Measurements from ENCODE around the gene INPPL1. TPM values are rescaled to one million over a fixed set of nuclear protein-coding genes. Genes with fewer than 3 reads are reported as not detected.
"Not testable (repeated sequence)": the region's sequence is repeated elsewhere in the genome, so short reads cannot be mapped to it uniquely, and the experiment has no call there.

The INPPL1 gene, protein sequence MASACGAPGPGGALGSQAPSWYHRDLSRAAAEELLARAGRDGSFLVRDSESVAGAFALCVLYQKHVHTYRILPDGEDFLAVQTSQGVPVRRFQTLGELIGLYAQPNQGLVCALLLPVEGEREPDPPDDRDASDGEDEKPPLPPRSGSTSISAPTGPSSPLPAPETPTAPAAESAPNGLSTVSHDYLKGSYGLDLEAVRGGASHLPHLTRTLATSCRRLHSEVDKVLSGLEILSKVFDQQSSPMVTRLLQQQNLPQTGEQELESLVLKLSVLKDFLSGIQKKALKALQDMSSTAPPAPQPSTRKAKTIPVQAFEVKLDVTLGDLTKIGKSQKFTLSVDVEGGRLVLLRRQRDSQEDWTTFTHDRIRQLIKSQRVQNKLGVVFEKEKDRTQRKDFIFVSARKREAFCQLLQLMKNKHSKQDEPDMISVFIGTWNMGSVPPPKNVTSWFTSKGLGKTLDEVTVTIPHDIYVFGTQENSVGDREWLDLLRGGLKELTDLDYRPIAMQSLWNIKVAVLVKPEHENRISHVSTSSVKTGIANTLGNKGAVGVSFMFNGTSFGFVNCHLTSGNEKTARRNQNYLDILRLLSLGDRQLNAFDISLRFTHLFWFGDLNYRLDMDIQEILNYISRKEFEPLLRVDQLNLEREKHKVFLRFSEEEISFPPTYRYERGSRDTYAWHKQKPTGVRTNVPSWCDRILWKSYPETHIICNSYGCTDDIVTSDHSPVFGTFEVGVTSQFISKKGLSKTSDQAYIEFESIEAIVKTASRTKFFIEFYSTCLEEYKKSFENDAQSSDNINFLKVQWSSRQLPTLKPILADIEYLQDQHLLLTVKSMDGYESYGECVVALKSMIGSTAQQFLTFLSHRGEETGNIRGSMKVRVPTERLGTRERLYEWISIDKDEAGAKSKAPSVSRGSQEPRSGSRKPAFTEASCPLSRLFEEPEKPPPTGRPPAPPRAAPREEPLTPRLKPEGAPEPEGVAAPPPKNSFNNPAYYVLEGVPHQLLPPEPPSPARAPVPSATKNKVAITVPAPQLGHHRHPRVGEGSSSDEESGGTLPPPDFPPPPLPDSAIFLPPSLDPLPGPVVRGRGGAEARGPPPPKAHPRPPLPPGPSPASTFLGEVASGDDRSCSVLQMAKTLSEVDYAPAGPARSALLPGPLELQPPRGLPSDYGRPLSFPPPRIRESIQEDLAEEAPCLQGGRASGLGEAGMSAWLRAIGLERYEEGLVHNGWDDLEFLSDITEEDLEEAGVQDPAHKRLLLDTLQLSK
- 31.3 and 41.0 TPM in 2 replicates for total RNA-seq

DNA sequence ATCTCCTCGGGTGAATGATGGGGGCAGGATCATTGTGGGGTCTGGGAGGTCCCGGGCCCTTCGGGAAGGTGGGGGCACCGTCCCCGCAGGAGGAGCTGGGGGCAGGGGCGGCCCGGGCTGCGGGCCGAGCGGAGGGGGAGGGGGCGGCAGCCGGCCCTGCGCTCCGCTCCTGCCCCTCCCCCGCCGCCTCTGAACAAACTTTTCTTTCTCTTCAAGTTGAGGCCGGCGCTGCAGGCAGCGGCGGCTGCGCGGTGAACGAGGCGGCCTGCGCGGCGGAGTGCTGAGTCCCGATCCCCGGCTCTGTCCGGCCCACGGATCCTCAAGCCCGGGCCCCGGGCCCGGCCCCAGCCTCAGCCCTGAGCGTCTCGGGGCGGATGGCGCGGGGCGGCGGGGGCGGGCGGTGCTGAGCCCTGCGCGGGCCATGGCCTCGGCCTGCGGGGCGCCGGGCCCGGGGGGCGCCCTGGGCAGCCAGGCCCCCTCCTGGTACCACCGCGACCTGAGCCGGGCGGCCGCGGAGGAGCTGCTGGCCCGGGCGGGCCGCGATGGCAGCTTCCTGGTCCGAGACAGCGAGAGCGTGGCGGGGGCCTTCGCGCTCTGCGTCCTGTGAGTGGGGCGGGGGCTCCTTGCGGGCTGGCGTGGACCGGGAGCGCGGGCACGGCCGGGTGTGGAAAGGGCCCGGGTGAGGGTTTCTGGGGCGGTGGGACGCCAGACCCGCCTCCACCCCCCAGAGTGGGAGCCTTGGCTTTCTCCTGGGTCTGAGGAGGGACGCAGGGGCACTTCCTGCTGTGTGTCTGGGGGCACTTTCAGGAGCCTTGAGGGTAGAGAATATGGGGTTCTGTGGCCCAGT, at the start of gene INPPL1:
INPPL1 (plus strand) TSS at position 204 of the 847 bp plus-strand sequence; CDS start at position 422, 218 bp downstream.
- DNase-seq (ENCODE audit: low read depth in 2 of 2): peak in 1 of 2 donors; percentile 41

- DNase-seq (ENCODE audit: low read depth in 2 of 2): no peak
These were observed 46.9 kb upstream of the INPPL1 start for GRCh38 chr11:72177656-72178055.

DNA sequence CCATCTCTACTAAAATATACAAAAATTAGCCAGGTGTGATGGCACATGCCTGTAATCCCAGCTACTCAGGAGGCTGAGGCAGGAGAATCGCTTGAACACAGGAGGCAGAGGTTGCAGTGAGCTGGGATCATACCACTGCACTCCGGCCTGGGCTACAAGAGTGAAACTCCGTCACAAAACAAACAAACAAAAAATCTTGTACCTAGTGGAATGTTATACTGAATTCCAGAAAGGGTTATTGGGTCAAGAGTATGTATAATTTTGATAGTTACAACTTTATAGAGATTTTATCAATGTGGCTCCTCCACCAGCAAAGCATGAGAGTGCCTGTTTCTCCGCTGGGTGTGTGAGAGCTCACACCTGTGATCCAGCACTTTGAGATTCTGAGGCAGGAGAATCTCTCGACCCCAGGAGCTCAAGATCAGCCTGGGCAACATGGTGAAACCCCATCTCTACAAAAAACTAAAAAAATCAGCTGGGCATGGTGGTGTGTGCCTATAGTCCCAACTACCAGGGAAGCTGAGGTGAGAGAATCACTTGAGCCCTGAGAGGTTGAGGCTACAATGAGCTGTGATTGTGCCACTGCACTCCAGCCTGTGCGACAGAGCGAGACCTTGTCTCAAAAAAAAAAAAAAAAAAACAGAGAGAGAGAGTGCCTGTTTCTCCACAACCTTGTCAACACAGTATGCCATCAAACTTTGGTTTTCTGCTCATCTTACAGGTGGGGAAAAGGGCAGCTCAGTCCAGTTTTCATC, 45.3 kb upstream of the INPPL1 start:
- DNase-seq (ENCODE audit: low read depth in 2 of 2): no peak

GRCh38 chr11:72179804-72180396, 44.7 kb upstream of the INPPL1 start:
- DNase-seq (ENCODE audit: low read depth in 2 of 2): no peak

- not testable (repeated sequence) for DNase-seq (ENCODE audit: low read depth in 2 of 2)
These were observed 43.5 kb upstream of the INPPL1 start for GRCh38 chr11:72180892-72181552.

DNA sequence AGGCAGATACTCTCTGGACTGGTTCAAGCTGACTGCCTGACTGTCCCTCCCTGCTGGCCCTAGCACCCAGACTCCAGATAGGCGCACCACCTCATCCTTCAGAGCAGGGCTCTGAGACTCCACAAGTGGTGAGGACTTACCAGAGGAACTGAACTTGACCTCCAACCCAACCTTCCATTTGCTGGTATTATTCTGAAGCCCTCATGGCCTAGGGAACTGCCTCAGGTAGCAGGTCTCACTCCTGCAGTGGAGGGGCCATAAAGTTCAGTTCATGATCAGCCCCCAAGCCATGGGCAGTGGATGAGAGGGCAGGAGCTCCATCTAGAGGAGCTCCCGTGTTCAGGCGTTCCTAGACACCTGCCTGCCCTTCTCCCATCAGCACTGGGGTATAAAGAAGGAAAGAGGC, 43.0 kb upstream of the INPPL1 start:
- peak in 1 of 2 donors; percentile 3 for DNase-seq (ENCODE audit: low read depth in 2 of 2)

DNA sequence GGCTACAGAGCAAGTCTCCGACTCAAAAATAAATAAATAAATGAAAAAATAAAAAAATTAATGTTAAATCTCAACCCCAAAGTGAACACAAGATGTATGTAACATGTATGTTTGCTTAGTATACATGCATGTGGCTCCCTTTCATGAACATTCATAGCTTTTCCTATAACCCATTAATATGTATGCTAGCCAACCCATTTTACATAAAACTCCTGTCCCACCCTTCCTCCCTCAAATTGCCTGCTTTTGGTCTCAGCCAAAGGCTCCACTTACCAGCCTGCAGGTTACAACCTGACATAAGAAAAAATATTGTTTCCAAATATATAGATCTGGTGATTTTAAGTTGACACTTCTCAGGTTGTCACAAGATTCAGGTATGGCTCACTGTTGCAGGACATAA, 36.3 kb upstream of the INPPL1 start:
- DNase-seq (ENCODE audit: low read depth in 2 of 2): no peak

DNA sequence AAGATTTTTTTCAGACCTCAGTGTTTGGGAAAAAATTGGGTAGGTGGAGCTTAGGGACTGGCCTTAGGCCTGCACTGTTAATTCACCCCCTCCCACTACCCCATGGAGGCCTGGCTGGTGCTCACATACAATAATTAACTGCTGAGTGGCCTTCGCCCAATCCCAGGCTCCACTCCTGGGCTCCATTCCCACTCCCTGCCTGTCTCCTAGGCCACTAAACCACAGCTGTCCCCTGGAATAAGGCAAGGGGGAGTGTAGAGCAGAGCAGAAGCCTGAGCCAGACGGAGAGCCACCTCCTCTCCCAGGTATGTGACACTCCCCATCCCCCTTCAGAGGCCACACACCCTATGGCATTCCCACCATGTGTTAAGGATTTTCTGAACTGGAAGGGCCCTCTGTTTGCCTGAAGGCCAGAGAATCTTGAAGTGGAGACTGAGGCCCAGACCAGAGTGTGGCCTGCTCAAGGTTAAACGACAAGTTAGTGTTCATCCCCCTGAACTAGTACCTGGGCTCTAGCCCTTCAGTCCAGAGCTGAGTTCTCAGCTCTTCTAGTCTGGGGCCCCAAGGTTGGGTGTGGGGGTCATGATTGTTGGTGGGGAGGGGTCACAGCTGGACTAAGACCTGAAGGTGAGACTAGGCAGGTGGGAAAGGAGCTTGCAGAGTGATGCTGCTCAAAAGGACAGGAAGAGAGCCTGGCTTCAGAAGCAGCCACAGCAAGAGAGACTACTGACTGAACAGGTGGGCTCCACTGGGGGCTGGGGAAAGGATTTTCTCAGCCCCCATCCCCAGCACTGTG, 34.9 kb upstream of the INPPL1 start:
- no peak for DNase-seq (ENCODE audit: low read depth in 2 of 2)

GRCh38 chr11:72190631-72191071, 33.9 kb upstream of the INPPL1 start:
- no peak for DNase-seq (ENCODE audit: low read depth in 2 of 2)

DNA sequence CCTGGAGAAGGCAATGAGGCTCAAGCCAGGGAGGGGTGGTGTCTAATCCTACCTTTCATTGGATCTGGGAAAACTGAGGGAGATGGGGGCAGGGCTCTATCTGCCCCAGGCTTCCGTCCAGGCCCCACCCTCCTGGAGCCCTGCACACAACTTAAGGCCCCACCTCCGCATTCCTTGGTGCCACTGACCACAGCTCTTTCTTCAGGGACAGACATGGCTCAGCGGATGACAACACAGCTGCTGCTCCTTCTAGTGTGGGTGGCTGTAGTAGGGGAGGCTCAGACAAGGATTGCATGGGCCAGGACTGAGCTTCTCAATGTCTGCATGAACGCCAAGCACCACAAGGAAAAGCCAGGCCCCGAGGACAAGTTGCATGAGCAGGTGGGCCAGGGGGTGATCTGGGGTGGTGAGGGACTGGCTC, 32.6 kb upstream of the INPPL1 start, which contains the start of gene FOLR1:
FOLR1 (plus strand) TSS at position 180 of the 421 bp plus-strand sequence; CDS start at position 214, 34 bp downstream.
- DNase-seq (ENCODE audit: low read depth in 2 of 2): no peak

DNA sequence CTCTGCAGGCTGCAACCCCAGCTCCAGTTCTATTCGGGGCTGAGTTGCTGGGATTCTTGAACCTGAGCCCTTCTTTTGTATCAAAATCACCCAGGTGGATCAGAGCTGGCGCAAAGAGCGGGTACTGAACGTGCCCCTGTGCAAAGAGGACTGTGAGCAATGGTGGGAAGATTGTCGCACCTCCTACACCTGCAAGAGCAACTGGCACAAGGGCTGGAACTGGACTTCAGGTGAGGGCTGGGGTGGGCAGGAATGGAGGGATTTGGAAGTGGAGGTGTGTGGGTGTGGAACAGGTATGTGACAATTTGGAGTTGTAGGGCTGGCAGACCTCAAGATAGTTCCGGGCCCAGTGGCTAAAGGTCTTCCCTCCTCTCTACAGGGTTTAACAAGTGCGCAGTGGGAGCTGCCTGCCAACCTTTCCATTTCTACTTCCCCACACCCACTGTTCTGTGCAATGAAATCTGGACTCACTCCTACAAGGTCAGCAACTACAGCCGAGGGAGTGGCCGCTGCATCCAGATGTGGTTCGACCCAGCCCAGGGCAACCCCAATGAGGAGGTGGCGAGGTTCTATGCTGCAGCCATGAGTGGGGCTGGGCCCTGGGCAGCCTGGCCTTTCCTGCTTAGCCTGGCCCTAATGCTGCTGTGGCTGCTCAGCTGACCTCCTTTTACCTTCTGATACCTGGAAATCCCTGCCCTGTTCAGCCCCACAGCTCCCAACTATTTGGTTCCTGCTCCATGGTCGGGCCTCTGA, 28.9 kb upstream of the INPPL1 start:
- DNase-seq (ENCODE audit: low read depth in 2 of 2): no peak

DNA sequence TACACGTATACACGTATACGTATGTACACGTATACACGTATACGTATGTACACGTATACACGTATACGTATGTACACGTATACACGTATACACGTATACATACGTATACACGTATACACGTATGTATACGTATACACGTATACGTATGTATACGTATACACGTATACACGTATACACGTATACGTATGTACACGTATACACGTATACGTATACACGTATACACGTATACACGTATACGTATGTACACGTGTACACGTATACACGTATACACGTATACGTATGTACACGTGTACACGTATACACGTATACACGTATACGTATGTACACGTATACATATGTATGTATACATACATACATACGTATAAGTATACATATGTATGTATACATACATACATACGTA, 23.1 kb upstream of the INPPL1 start:
- DNase-seq (ENCODE audit: low read depth in 2 of 2): not testable (repeated sequence)

DNA sequence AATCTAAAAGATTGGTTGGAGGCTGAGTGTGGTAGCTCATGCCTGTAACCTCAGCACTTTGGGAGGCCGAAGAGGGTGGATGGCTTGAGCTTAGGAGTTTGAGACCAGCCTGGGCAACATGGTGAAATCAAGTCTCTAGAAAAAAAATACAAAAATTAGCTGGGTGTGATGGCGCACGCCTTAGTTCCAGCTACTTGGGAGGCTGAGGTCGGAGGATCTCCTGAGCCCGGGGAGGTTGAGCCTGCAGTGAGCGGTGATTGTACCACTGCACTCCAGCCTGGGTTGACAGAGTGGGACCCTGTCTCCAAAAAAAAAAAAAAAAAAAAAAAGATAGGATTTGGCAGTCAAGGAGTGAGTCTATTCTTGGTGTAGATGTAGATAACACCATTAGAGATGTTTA, 22.0 kb upstream of the INPPL1 start:
- DNase-seq (ENCODE audit: low read depth in 2 of 2): no peak

DNA sequence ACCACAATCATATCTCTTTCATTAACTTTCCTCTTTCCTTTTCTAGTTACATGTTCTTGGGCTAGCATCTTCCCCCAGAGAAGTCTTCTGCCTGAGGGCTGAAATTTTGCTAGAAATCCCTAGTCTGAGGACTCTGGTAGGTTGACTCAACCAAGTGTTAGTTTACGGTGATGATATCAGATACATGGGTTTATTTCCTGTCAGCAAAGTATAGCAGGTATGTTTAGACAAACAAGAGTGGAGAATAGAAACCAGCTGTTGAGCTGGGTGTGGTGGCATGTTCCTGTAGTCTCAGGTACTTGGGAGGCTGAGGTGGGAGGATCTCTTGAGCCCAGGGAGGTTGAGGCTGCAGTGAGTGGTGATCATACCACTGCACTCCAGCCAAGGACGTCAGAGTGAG, 21.4 kb upstream of the INPPL1 start:
- DNase-seq (ENCODE audit: low read depth in 2 of 2): no peak

DNA sequence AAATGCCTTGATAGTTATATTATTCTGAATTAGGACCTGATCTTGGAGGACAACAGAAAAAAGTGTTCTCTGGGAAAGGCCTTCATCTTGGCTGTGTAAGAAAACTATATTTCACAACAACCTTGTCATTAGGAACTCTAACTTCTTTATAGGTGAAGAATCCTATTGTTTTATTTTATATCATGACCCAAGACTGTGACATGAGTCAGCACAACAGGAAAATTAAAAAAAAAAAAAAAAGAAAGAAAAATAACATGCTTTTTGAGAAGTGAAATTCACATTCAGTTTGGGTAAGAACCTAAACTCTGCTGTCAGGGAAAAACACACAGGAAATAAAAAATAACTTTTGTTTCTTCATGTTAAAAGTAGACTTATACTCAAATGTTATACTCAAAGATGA, 19.7 kb upstream of the INPPL1 start:
- peak in 1 of 2 donors; percentile 51 for DNase-seq (ENCODE audit: low read depth in 2 of 2)

DNA sequence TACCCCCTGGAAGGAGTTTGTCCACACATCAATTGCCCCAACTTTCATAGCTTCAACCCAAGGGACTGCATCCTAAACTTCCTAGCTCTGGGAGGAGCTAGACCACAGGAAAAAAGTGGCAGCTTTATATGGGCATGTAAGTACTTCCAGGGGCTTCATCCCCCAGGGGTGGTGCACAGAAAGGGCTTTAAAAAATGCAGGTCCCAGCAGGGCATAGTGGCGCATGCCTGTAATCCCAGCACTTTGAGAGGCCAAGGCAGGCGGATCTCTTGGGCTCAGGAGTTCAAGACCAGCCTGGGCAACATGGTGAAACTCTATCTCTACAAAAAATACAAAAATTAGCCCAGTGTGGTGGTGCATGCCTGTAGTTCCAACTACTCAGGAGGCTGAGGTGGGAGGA, 17.8 kb upstream of the INPPL1 start:
- DNase-seq (ENCODE audit: low read depth in 2 of 2): not testable (repeated sequence)

GRCh38 chr11:72208281-72208680, 16.3 kb upstream of the INPPL1 start:
- DNase-seq (ENCODE audit: low read depth in 2 of 2): no peak
